ENCODE data around the gene FLT3. TPM values are rescaled to one million over a fixed set of nuclear protein-coding genes. Genes with fewer than 3 reads are reported as not detected.

FLT3 gene
- total RNA-seq, 1 donor from 2014 or later, result 0.07 TPM

GRCh38 chr13:28131646-28132045 lies 31.3 kb upstream of the FLT3 start:
- DNase-seq (no peak), ATAC-seq (ENCODE audit: low read depth) (no peak)
- H3K9me3 Mint-ChIP-seq, result no peaks in the 10 kb centered on the region
- no peak overlapping the region for H3K4me3 Mint-ChIP-seq
- POLR2A ChIA-PET, result interaction anchor here (0.6 kb wide), 1 partner anchor 92 kb away, joined by 6 read pairs; no protein-coding TSS in a partner anchor
- CTCF ChIA-PET, result no interaction called here
- no peak for TF ChIP-seq CTCF (IDR thresholded peaks at IDR 0.05)
- peaks cover 6% of the 10 kb centered on the region for H3K4me1 Mint-ChIP-seq
- intact Hi-C loops (cut with micrococcal nuclease), result loop anchor here (10.0 kb wide), 2 partner anchors 1463 to 1947 kb away; partner anchors contain the start of gene SLC7A1
- no peaks in the 10 kb centered on the region for H3K27me3 Mint-ChIP-seq
- no peaks in the 10 kb centered on the region for H3K36me3 Mint-ChIP-seq (ENCODE audit: low read depth)
- no peak overlapping the region for H3K27ac Mint-ChIP-seq

GRCh38 chr13:28129911-28130693 lies 29.7 kb upstream of the FLT3 start:
- no peak overlapping the region for H3K27ac Mint-ChIP-seq
- intact Hi-C loops (cut with micrococcal nuclease), result loop anchor here (10.0 kb wide), 2 partner anchors 1465 to 1945 kb away; partner anchors contain the start of gene SLC7A1
- ATAC-seq (ENCODE audit: low read depth) (no peak), DNase-seq (no peak)
- H3K4me3 Mint-ChIP-seq, result no peak overlapping the region
- no peaks in the 10 kb centered on the region for H3K9me3 Mint-ChIP-seq
- H3K36me3 Mint-ChIP-seq (ENCODE audit: low read depth), result no peaks in the 10 kb centered on the region
- peaks cover 1% of the 10 kb centered on the region for H3K4me1 Mint-ChIP-seq
- no peaks in the 10 kb centered on the region for H3K27me3 Mint-ChIP-seq
- POLR2A ChIA-PET, result interaction anchor here (1.3 kb wide), 1 partner anchor 9 kb away, joined by 3 read pairs; no protein-coding TSS in a partner anchor
- no peak for TF ChIP-seq CTCF (IDR thresholded peaks at IDR 0.05)
- CTCF ChIA-PET, result no interaction called here

GRCh38 chr13:28128926-28129325 lies 28.6 kb upstream of the FLT3 start:
- peaks cover 1% of the 10 kb centered on the region for H3K4me1 Mint-ChIP-seq
- ATAC-seq (ENCODE audit: low read depth), result no peak
- peak overlapping the region; percentile 14 for H3K27ac Mint-ChIP-seq
- no peaks in the 10 kb centered on the region for H3K36me3 Mint-ChIP-seq (ENCODE audit: low read depth)
- no peak overlapping the region for H3K4me3 Mint-ChIP-seq
- CTCF ChIA-PET, result no interaction called here
- no peak for TF ChIP-seq CTCF (IDR thresholded peaks at IDR 0.05)
- no peak for DNase-seq
- no peaks in the 10 kb centered on the region for H3K9me3 Mint-ChIP-seq
- POLR2A ChIA-PET, result no interaction called here
- intact Hi-C loops (cut with micrococcal nuclease), result no loop called here
- no peaks in the 10 kb centered on the region for H3K27me3 Mint-ChIP-seq

GRCh38 chr13:28128030-28128429 lies 27.7 kb upstream of the FLT3 start:
- ChIA-PET CTCF (no interaction called here), POLR2A (interaction anchor here (1.5 kb wide), 1 partner anchor 10 kb away, joined by 4 read pairs; the partner anchor contains the start of gene PAN3)
- Mint-ChIP-seq H3K36me3 (ENCODE audit: low read depth) (no peaks in the 10 kb centered on the region), H3K27ac (no peak overlapping the region), H3K9me3 (no peaks in the 10 kb centered on the region), H3K4me3 (no peak overlapping the region), H3K27me3 (no peaks in the 10 kb centered on the region), H3K4me1 (peaks cover 1% of the 10 kb centered on the region)
- intact Hi-C loops (cut with micrococcal nuclease), result no loop called here
- DNase-seq (no peak), ATAC-seq (ENCODE audit: low read depth) (no peak)
- TF ChIP-seq CTCF (IDR thresholded peaks at IDR 0.05), result no peak

- no peaks in the 10 kb centered on the region for H3K9me3 Mint-ChIP-seq
- intact Hi-C loops (cut with micrococcal nuclease), result no loop called here
- H3K4me1 Mint-ChIP-seq, result no peaks in the 10 kb centered on the region
- no peak for ATAC-seq (ENCODE audit: low read depth)
- H3K27me3 Mint-ChIP-seq, result no peaks in the 10 kb centered on the region
- no peak overlapping the region for H3K4me3 Mint-ChIP-seq
- H3K27ac Mint-ChIP-seq, result no peak overlapping the region
- ChIA-PET CTCF (no interaction called here), POLR2A (no interaction called here)
- H3K36me3 Mint-ChIP-seq (ENCODE audit: low read depth), result no peaks in the 10 kb centered on the region
- DNase-seq, result no peak
- TF ChIP-seq CTCF (IDR thresholded peaks at IDR 0.05), result no peak
Measured at GRCh38 chr13:28121224-28121623, 20.8 kb upstream of the FLT3 start.
